Activated CD4-positive, alpha-beta T cell treated with anti-CD3 and anti-CD28 coated beads, Interleukin-2, amount 50 U/mL, for 4 hours (primary cell): ENCODE data around the gene LRP1-AS.

Experiments
- DNase-seq, 2 experiments: peaks; one replicate each; pipeline ENCODE4 v3.0.0-alpha.2; 2020

LRP1-AS gene

DNA sequence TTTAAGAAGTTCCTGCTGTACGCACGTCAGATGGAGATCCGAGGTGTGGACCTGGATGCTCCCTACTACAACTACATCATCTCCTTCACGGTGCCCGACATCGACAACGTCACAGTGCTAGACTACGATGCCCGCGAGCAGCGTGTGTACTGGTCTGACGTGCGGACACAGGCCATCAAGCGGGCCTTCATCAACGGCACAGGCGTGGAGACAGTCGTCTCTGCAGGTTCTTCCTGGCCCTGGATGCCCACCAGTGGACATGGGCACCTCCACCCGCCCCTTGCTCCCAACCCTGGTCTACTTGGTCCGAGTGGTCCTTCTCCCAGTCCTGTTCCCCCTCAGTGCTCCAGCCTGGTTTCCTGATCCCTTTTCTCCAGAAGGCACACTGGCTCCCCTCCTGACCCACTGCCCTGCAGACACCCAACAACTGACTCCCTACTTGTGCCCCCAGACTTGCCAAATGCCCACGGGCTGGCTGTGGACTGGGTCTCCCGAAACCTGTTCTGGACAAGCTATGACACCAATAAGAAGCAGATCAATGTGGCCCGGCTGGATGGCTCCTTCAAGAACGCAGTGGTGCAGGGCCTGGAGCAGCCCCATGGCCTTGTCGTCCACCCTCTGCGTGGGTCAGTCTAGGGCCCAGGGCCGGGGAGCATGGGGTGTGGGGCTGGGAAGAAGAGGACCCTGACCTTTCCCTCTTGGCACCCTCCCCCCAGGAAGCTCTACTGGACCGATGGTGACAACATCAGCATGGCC is 32.1 kb upstream of the LRP1-AS start:
- DNase-seq: no peak

DNA sequence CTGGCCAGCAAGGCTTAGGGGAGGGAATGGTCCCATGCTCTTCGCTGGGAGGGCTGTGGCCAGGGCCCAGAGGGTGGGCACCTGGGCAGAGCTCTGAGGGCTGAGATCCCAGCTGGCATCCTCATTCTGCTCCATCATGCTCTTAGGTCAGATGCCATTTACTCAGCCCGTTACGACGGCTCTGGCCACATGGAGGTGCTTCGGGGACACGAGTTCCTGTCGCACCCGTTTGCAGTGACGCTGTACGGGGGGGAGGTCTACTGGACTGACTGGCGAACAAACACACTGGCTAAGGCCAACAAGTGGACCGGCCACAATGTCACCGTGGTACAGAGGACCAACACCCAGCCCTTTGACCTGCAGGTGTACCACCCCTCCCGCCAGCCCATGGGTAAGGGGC is 30.8 kb upstream of the LRP1-AS start:
- no peak for DNase-seq

DNA sequence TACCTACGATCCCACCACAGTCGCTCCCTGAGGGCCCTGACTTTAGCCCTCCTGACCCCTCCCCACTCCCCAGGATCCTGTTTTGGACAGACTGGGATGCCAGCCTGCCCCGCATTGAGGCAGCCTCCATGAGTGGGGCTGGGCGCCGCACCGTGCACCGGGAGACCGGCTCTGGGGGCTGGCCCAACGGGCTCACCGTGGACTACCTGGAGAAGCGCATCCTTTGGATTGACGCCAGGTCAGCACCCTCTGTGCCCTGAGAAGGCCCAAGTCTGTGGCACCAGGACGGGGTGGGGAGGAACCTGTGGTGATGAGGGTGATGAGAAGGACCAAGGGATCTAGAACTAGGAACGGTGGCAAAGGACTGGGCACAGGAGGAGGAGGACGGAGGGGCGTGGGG is 29.9 kb upstream of the LRP1-AS start:
- DNase-seq: no peak

DNA sequence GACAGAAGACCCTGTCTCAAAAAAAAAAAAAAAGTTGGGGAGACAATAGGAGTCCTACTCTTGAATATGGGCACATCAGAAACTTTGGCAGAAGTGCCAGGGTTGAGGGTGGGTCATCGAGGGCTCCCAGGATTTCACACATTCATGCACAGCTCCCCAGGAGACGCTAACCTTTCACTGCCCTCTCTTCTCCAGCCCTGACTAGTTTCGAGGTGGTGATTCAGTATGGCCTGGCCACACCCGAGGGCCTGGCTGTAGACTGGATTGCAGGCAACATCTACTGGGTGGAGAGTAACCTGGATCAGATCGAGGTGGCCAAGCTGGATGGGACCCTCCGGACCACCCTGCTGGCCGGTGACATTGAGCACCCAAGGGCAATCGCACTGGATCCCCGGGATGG is 29.4 kb upstream of the LRP1-AS start:
- DNase-seq: no peak

DNA sequence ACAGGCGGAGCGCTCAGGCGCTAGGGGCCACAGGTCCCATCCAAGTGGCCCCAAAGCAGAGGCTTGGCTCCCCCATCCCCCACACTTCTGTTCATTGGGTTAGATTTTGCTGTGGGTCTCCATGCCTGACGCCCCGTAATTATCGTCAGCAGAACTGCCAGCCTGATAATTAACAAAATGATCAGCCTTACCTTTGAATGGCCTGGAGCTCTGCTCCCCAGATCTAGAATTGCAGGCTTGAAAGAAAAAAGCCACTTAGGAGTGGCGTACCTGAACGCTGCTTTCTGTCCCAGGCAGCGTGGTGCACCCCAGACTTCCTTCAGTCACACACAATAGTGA is 28.7 kb upstream of the LRP1-AS start:
- DNase-seq: no peak

DNA sequence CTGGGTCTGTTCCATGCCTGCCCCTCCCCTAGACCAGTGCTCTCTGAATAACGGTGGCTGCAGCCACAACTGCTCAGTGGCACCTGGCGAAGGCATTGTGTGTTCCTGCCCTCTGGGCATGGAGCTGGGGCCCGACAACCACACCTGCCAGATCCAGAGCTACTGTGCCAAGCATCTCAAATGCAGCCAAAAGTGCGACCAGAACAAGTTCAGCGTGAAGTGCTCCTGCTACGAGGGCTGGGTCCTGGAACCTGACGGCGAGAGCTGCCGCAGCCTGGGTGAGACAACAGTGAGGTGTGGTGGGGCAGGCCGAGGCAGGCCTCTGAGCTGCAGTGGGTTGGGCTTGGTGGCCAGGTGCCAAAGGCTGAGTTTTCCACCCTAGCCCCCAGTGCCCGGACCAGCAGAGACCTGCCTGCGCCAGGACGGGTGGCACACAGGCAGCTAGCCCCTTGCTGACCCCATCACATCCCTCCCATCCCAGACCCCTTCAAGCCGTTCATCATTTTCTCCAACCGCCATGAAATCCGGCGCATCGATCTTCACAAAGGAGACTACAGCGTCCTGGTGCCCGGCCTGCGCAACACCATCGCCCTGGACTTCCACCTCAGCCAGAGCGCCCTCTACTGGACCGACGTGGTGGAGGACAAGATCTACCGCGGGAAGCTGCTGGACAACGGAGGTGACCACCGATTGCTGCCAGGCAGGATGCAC is 28.2 kb upstream of the LRP1-AS start:
- DNase-seq: peak; percentile 9 to 17

DNA sequence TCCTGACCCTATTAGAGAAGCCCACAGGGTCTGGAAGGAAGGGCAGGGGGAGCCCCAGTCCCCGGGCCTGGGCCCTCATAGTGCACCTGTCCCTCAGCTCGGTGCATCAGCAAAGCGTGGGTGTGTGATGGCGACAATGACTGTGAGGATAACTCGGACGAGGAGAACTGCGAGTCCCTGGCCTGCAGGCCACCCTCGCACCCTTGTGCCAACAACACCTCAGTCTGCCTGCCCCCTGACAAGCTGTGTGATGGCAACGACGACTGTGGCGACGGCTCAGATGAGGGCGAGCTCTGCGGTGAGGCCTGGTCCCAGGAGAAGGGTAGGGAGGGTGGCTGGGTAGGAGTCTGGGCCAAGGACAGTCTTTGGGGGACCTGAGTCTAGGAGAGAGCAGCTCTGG is 26.3 kb upstream of the LRP1-AS start:
- no peak for DNase-seq

DNA sequence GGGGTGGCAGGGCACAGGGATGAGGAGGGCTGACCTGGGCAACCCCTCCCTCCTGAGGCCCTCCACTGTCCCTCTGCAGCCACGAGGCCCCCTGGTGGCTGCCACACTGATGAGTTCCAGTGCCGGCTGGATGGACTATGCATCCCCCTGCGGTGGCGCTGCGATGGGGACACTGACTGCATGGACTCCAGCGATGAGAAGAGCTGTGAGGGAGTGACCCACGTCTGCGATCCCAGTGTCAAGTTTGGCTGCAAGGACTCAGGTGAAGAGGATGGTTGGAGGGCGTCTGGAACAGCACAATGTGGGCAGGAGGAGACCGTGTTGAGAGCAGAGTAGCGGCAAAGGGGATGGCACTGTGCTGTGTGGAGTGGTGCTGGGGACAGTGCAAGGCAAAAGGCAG is 25.7 kb upstream of the LRP1-AS start:
- DNase-seq: no peak

DNA sequence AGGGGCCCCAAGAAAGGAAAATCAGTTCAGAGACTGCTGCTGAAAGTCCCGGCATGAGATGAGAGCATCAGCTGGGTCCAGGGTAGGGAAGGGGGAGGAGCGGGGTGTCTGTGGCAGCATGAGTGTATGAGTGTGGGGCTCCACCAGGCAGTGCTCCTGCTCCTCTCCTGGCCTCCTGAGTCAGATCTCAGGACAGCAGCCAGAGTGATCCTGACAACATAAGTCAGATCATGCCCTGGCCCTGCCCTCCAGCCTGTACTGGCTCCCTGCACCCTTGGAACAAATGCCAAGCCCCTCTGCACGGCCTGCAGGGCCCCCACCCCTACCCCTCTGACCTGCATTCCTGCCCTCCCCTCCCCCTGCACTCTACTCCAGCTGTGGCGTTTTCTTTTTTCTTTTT is 24.2 kb upstream of the LRP1-AS start:
- DNase-seq: no peak

DNA sequence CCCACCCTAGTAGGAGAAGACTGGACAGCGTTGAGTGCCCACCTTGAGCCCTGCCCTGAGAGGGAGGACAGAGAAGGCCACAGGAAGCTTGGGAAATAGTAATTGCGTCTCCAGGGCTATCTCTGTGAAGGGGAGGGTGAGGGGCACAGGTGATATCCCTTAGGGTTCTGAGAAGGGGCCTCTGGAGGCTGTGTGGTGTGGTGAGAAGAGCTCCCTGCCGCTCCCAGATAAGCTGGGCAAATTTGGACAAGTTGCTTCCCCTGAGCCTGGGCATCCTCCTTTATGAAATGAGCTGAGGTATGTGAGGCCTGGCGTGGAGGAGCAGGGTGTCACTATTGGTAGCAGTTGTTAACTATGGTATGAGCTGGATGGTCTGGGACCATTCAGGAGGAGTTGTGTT is 23.5 kb upstream of the LRP1-AS start:
- no peak for DNase-seq

DNA sequence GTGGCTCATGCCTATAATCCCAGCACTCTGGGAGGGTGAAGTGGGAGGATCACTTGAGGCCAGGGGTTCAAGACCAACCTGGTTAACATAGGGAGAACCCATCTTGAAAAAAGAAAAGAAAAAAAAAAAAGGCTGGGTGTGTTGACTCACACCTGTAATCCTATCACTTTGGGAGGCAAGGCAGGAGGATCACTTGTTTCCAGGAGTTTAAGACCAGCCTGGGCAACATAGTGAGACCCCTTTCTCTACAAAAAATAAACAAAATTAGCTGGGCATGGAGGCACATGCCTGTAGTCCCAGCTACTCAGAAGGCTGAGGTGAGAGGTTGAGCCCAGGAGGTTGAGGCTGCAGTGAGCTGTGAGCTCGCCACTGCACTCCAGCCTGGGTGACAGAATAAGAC is 23.0 kb upstream of the LRP1-AS start:
- no peak for DNase-seq

DNA sequence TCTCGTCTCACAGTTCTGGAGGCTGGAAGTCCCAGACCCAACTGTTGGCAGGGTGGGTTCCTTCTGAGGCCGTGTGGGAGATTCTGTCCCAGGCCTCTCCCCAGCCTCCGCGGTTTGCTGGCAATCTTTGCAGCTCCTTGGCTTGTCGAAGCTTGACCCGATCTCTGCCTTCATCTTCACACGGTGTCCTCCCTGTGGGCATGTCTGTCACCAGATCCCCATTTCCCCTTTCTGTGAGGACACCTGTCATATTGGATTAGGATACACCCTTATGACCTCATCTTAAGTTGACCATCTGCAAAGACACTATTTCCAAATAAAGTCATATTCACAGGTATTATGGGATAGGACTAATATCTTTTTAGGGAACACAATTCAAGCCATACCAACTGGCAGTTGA is 22.6 kb upstream of the LRP1-AS start:
- no peak for DNase-seq

DNA sequence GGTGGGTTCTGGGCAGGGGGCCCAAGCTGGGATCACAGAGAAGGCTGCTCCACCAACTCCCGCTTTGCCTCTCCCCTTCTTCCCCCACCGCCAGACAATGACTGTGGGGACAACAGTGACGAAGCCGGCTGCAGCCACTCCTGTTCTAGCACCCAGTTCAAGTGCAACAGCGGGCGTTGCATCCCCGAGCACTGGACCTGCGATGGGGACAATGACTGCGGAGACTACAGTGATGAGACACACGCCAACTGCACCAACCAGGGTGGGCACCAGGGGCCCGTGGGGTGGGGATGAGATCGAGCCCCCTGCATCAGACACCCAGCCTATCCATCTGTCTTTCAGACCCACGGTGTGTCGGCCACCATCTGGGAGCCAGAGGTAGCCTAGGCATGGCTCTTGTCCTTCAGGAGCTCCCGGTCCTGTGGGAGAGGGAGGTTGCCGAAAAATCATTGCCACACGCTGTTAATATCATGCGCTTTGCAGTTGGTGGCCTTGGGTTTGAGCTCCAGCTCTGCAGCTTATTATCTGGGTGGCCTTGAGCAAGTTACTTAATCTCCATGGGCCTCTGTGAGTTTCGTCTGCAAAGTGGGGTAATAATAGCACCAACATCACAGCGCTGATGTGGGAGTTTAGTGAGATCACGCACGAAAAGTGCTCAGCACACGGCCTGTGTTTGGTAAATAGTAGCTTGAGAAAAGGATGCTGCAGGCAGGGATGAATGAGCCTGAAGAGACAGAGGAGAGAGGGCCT is 21.8 kb upstream of the LRP1-AS start:
- DNase-seq: no peak

DNA sequence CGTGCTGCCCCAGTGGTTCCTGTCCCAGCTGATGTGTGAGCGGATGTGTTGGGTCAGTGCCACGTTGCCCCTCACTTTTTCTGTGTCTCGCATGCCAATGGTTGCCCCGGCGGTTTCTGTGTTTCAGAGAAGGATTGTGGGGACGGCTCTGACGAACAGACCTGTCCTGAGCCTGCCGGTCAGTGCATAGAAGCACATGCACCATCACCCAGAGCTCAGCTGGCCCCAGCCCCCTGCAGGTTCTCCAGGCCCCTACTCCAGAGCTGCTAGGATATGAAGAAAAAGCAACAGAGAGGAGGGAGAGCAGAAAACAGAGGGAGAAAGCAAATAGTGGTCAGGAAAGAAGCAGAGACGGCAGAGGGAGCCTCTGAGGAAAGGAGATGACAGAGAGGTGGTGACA is 20.6 kb upstream of the LRP1-AS start:
- no peak for DNase-seq

DNA sequence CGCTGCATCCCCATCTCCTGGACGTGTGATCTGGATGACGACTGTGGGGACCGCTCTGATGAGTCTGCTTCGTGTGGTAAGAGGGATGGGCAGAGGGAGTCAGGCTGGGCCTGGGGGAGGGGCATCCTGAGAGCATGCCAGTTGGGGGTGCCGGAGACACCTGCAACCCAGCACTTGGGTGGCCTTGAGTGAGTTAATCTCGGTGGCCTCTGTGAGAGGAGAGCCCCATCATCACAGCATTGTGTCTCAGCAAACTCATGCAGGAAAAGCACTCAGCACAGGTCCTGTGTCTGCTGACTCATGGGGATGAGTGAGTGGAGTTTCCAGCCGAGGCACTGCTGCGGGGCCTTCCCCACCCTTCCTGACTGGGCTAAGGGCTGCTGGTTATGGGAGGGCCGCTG is 19.6 kb upstream of the LRP1-AS start:
- DNase-seq: peak in 1 of 2 experiments; percentile 6

DNA sequence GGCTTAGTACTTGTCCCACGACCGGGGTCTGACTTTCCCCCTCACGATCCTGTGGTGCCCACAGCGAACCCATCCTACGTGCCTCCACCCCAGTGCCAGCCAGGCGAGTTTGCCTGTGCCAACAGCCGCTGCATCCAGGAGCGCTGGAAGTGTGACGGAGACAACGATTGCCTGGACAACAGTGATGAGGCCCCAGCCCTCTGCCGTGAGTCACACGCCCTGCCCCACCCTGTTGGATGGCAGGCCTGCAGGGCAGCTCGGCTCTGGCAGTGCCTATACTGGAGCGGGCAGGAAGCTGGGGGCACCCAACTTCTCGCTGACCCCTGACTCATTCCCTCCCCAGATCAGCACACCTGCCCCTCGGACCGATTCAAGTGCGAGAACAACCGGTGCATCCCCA is 18.3 kb upstream of the LRP1-AS start:
- DNase-seq: no peak

DNA sequence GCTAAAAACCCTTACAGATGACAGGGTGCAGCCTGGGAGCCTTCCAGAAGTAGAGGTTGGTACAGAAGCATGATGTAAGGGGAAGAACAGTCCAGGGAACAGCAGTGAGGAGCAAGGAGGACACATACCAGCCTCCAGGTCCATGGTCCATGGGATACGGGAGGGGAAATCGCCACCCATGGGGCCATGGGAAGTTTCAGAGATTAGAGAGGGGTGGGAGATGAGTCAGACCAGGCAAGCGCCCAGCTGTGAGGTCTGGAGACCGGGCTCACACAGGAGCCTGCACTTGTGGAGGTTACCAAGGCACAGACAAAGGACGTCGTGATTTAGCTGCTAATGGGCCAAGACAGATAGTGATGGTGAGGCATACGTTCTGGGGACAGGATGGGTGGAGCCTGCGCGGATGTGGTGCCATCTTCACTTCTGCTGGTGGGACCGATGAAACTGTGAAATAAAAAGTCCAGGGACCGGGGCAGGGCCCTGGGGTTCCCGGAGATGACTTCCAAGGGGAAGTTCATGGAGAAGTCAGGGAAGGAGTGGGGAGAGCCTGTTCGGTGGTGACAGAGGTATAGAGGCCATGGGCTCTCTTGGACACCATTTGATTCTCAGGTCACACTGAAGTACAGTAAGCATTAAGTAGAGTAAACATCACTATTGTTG is 17.7 kb upstream of the LRP1-AS start:
- DNase-seq: no peak

DNA sequence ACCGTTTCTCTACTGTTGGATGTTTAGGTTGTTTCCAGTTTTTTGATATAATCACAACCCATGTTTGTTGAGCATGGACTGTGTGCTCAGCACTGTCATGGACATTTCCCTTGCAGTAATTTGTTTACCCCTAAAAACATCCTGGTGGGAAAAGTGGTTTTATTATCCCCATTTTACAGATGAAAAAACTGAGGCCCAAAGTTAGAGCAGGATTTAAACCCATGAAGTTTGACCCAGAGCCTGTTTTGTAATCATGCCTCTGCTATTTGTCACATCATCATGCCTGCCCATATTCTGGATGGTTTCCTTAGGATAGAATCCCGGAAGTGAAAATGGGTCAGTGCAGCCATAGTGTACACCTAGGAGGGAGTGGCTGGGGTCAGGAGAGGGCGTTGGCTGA is 17.0 kb upstream of the LRP1-AS start:
- DNase-seq: no peak

DNA sequence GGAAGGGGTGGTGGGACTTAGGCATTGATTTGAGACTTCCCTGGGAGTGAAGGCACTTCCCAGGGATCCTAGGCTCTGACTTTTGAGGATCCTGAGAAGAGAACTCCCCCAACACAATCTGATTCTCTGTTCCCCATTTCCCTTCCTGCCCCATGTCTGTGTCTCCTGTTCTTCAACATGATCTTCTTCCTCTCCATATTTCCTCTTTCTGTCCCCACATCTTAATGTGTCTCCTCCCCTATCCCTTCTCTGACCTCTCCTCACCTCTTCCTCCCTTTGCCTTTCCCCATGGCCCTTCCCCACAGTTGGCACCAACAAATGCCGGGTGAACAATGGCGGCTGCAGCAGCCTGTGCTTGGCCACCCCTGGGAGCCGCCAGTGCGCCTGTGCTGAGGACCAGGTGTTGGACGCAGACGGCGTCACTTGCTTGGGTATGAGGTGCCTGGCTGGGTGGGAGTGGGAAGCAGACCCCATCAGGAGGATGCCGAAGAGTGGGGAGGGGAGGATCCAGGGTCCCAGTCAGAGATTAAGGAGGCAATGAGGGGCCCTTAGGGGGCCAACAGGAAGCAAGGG is 15.2 kb upstream of the LRP1-AS start:
- DNase-seq: no peak

DNA sequence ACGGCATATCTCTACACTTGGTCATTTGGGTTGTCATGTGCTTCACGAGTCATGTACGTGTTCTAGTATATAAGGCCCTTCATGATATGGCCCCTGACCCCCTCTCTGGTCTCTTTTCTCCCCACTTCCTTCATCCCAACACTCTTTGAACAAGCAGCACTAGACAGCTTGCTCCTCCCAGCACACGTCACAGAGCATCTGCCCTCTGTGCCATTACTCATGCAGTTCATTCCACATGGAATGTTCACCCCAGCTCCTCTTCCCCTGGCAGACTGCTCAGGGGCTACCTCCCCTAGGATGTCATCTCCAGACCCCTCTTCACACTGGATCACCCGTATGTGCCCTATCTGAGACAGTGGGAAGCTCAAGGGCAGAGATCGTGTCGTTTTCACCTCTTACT is 14.1 kb upstream of the LRP1-AS start:
- DNase-seq: no peak

DNA sequence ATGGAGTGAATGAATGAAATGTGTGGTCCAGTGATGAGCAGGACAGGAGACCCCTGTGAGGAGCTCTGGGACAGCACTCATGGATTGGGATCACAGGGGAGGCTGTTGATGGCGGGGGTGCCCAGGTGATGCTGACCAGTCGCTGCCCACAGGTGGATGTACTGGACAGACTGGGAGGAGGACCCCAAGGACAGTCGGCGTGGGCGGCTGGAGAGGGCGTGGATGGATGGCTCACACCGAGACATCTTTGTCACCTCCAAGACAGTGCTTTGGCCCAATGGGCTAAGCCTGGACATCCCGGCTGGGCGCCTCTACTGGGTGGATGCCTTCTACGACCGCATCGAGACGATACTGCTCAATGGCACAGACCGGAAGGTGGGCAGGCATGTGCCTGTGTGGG is 13.3 kb upstream of the LRP1-AS start:
- DNase-seq: no peak

DNA sequence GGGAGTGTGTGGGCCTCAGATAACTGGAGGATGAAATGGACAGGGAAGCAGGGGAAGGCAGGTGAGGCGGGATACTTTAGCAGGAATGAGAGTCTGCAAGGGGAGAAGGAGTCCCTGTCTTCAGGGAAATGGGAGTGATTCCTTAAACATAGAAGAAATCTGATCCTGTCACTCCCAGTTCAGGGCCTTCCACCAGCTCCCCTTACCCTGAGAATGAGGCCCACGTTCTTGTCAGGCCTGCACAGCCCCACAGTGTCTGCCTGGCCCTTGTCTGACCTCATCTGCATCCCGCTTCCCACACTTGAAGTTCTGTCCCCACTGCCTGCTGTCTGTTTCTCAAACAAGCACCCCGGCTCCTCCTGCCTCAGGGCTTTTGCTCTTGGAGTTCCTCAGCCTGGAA is 12.6 kb upstream of the LRP1-AS start:
- DNase-seq: no peak

DNA sequence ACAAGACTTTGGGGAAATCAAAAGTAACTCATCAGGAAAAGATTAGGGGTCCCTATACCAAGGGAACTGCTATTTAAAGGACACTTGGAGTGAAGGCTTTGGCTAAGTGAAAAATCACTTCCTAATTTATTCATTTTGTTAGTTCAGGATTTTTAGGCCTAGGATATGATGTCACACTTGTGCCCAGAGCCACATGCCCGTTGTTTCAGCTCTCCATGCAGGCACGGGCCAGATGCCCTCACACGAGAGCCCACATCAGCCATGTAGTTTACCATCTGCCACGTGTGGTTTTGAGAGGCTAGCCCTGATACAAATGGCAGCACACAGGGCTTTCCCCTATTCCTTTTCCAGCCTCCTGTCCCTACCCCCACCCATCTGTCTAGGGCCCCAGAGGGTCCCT is 11.9 kb upstream of the LRP1-AS start:
- no peak for DNase-seq
